K562 (cell line): ENCODE results near the gene ERICH2. TPM values are rescaled to one million over a fixed set of nuclear protein-coding genes. Genes with fewer than 3 reads are reported as not detected.
A peak's percentile ranks its signal among the peaks of the same experiment; 100 is the strongest.

Source experiments
- GATAD2B ChIP-seq: fragments of 450-650 bp; IDR thresholded peaks from 2 replicates; pipeline ENCODE4 v1.6.1; 2017; ENCODE audit warnings: mild to moderate bottlenecking, borderline replicate concordance
- NCOA1 ChIP-seq: fragments of 450-650 bp; IDR thresholded peaks from 2 replicates; pipeline ENCODE4 v1.6.1; 2016; ENCODE audit warnings: low read depth
- NFATC3 ChIP-seq: fragments of 450-650 bp; IDR thresholded peaks from 2 replicates; pipeline ENCODE4 v1.6.1; 2017; ENCODE audit warnings: mild to moderate bottlenecking
- NFYB ChIP-seq: IDR thresholded peaks from 2 replicates; pipeline ENCODE4 v1.6.1; 2011; ENCODE audit warnings: mild to moderate bottlenecking, moderate library complexity; ENCODE audit not compliant: insufficient read length; ENCODE audit errors: extremely low read depth
- SMAD4 ChIP-seq: fragments of 250-450 bp; sonication (Bioruptor Pico); conservative IDR thresholded peaks from 2 replicates; pipeline ENCODE4 v1.8.0; 2021; ENCODE audit warnings: inconsistent platforms, mild to moderate bottlenecking, moderate library complexity
- TAF7 ChIP-seq: fragments of 450-650 bp; IDR thresholded peaks from 2 replicates; pipeline ENCODE4 v1.6.1; 2016; ENCODE audit warnings: missing genetic modification characterization, missing compliant biosample characterization
- ZC3H4 ChIP-seq: sonication (generic); formaldehyde crosslinking; IDR thresholded peaks from 2 replicates; pipeline ENCODE4 v1.9.0; 2021; ENCODE audit warnings: missing genetic modification reagents, borderline replicate concordance
- ZEB2 ChIP-seq: fragments of 450-650 bp; IDR thresholded peaks from 2 replicates; pipeline ENCODE4 v1.6.1; 2016
- ZFP36 ChIP-seq: fragments of 150-350 bp; IDR thresholded peaks from 2 replicates; pipeline ENCODE4 v1.6.1; 2018; ENCODE audit warnings: low read length, low read depth; ENCODE audit not compliant: partially characterized antibody
- polyA plus RNA-seq, 8 experiments: library from polyadenylated mRNA; depleted of rRNA in 4 of 8; stranded (reverse) in 5 of 8; unstranded in 3 of 8; fragments of >200 nt; fragmentation: Nextera tagmentation in 2 of 8; fragmentation: Illumina TruSeq in 1 of 8; extraction: Ambion mirVana in 2 of 8; extraction: Trizol in 1 of 8; gene quantifications; 2 replicates each; pipeline versions ENCODE4 v1.2.1 to v1.2.3, GENCODE V29; 2011 to 2014; ENCODE audit warnings: inconsistent platforms in 1 of 8, missing spikeins in 1 of 8
- total RNA-seq, 7 experiments: library from RNA; depleted of rRNA in 6 of 7; stranded (reverse); fragments of >200 nt in 6 of 7; fragmentation: Illumina TruSeq in 2 of 7; extraction: Trizol in 2 of 7; gene quantifications; 2 replicates each; pipeline versions ENCODE4 v1.2.1 to v1.2.3, GENCODE V29; 2011 to 2021; ENCODE audit warnings: low replicate concordance in 1 of 7
- TF ChIP-seq, protein P1 (sequence below): fragments of 450-650 bp; IDR thresholded peaks from 2 replicates; pipeline ENCODE4 v1.6.1; 2016; ENCODE audit warnings: low read depth, mild to moderate bottlenecking, moderate library complexity
- TF ChIP-seq, protein P2 (sequence below), 2 experiments: fragments of 450-650 bp; conservative IDR thresholded peaks; 2 replicates each; pipeline ENCODE4 v1.6.1; 2017; ENCODE audit warnings: mild to moderate bottlenecking in 2 of 2, moderate library complexity in 2 of 2
- TF ChIP-seq, protein P3 (sequence below), 3 experiments: fragments of 200-800 bp in 1 of 3; fragments of 250-450 bp in 1 of 3; fragments of 450-650 bp in 1 of 3; sonication (Bioruptor Pico) in 1 of 3; sonication (Bioruptor generic) in 1 of 3; formaldehyde crosslinking in 1 of 3; IDR thresholded peaks; 2 replicates each; pipeline versions ENCODE4 v1.6.1 to v1.8.0; 2016 to 2022; ENCODE audit warnings: mild to moderate bottlenecking in 2 of 3, missing genetic modification characterization in 2 of 3, missing compliant biosample characterization in 1 of 3, moderate library complexity in 1 of 3
- TF ChIP-seq, protein P4 (sequence below): fragments of 450-650 bp; IDR thresholded peaks from 2 replicates; pipeline ENCODE4 v1.6.1; 2016; ENCODE audit warnings: borderline replicate concordance
- TF ChIP-seq, protein P5 (sequence below): IDR thresholded peaks from 2 replicates; pipeline ENCODE4 v1.6.1; 2016; ENCODE audit warnings: missing genetic modification characterization, missing compliant biosample characterization

Gene ERICH2
- total and polyA plus RNA-seq, 9 of the 15 experiments (the other 6 are each of a cell fraction or from before 2014, with no cell fraction given): 0.85 to 2.4 (median 1.6) TPM

DNA sequence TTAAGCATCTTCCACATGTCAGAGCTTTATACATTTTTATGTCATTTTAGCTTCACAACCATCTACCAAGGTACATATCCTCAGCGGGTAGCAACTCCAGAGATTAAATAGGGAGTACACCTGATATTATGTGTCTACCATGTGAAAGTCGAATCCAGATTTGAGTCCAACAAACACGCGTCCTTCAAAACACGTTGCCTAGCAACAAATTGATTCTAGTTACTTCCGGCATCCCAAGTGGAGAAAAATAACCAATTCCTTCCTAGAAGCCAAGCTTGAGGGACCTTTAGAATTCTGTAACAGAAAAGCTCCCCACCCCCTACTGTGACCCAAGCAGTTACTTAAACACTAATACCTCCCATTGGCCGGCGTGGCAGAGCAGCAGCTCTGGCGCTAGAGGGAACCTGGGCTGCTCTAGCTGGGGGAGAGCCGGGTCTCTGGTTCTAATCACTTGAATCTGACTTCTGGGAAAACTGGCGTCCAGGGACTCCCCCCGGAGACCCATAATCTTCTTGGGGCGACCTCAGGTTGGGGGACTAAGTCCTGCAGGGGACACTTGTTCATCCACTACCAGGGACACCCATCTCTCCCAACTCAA, at the start of gene ERICH2 (continued):
- TF ChIP-seq, protein P1, sequence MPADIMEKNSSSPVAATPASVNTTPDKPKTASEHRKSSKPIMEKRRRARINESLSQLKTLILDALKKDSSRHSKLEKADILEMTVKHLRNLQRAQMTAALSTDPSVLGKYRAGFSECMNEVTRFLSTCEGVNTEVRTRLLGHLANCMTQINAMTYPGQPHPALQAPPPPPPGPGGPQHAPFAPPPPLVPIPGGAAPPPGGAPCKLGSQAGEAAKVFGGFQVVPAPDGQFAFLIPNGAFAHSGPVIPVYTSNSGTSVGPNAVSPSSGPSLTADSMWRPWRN: 0 out of 2 replicates have a peak, but pooled peaks have one; percentile 13
- TF ChIP-seq TAF7: 0 out of 2 replicates have a peak, but pooled peaks have one; percentile 28
- peak; percentile 75; the same call in 1 of the 2 replicates for TF ChIP-seq GATAD2B
- TF ChIP-seq ZFP36: peak; percentile 3
- TF ChIP-seq, protein P2, sequence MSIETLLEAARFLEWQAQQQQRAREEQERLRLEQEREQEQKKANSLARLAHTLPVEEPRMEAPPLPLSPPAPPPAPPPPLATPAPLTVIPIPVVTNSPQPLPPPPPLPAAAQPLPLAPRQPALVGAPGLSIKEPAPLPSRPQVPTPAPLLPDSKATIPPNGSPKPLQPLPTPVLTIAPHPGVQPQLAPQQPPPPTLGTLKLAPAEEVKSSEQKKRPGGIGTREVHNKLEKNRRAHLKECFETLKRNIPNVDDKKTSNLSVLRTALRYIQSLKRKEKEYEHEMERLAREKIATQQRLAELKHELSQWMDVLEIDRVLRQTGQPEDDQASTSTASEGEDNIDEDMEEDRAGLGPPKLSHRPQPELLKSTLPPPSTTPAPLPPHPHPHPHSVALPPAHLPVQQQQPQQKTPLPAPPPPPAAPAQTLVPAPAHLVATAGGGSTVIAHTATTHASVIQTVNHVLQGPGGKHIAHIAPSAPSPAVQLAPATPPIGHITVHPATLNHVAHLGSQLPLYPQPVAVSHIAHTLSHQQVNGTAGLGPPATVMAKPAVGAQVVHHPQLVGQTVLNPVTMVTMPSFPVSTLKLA (conservative IDR thresholded peaks at IDR 0.05): peak; percentile 50 to 58; a peak in 2 of 4 replicates
- peak; percentile 41; the same call in 1 of the 2 replicates for TF ChIP-seq ZEB2
- TF ChIP-seq, protein P3, sequence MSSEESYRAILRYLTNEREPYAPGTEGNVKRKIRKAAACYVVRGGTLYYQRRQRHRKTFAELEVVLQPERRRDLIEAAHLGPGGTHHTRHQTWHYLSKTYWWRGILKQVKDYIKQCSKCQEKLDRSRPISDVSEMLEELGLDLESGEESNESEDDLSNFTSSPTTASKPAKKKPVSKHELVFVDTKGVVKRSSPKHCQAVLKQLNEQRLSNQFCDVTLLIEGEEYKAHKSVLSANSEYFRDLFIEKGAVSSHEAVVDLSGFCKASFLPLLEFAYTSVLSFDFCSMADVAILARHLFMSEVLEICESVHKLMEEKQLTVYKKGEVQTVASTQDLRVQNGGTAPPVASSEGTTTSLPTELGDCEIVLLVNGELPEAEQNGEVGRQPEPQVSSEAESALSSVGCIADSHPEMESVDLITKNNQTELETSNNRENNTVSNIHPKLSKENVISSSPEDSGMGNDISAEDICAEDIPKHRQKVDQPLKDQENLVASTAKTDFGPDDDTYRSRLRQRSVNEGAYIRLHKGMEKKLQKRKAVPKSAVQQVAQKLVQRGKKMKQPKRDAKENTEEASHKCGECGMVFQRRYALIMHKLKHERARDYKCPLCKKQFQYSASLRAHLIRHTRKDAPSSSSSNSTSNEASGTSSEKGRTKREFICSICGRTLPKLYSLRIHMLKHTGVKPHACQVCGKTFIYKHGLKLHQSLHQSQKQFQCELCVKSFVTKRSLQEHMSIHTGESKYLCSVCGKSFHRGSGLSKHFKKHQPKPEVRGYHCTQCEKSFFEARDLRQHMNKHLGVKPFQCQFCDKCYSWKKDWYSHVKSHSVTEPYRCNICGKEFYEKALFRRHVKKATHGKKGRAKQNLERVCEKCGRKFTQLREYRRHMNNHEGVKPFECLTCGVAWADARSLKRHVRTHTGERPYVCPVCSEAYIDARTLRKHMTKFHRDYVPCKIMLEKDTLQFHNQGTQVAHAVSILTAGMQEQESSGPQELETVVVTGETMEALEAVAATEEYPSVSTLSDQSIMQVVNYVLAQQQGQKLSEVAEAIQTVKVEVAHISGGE (CRISPR knock-in tag; IDR thresholded peaks at IDR 0.05): no peak
- TF ChIP-seq, protein P4, sequence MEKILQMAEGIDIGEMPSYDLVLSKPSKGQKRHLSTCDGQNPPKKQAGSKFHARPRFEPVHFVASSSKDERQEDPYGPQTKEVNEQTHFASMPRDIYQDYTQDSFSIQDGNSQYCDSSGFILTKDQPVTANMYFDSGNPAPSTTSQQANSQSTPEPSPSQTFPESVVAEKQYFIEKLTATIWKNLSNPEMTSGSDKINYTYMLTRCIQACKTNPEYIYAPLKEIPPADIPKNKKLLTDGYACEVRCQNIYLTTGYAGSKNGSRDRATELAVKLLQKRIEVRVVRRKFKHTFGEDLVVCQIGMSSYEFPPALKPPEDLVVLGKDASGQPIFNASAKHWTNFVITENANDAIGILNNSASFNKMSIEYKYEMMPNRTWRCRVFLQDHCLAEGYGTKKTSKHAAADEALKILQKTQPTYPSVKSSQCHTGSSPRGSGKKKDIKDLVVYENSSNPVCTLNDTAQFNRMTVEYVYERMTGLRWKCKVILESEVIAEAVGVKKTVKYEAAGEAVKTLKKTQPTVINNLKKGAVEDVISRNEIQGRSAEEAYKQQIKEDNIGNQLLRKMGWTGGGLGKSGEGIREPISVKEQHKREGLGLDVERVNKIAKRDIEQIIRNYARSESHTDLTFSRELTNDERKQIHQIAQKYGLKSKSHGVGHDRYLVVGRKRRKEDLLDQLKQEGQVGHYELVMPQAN: peak; percentile 65; the same call in 1 of the 2 replicates
- peak; percentile 64; the same call in 1 of the 2 replicates for TF ChIP-seq NCOA1
- peak; percentile 30 for TF ChIP-seq NFYB
- TF ChIP-seq SMAD4 (CRISPR knock-in tag): peak; percentile 23; the same call in 1 of the 2 replicates
- TF ChIP-seq, protein P5, sequence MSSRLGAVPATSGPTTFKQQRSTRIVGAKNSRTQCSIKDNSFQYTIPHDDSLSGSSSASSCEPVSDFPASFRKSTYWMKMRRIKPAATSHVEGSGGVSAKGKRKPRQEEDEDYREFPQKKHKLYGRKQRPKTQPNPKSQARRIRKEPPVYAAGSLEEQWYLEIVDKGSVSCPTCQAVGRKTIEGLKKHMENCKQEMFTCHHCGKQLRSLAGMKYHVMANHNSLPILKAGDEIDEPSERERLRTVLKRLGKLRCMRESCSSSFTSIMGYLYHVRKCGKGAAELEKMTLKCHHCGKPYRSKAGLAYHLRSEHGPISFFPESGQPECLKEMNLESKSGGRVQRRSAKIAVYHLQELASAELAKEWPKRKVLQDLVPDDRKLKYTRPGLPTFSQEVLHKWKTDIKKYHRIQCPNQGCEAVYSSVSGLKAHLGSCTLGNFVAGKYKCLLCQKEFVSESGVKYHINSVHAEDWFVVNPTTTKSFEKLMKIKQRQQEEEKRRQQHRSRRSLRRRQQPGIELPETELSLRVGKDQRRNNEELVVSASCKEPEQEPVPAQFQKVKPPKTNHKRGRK (tag): no peak
- TF ChIP-seq ZC3H4 (CRISPR knock-in tag): no peak; the same call in 1 of the 2 replicates
- TF ChIP-seq NFATC3: 0 out of 2 replicates have a peak, but pooled peaks have one; percentile 63
